HG03442 (cell line): Measurements from ENCODE around the gene KHDC3L.

Source experiments
- ATAC-seq: cut with Tn5 transposase; IDR thresholded peaks from one replicate; pipeline ENCODE4 v1.9.1; 2021; ENCODE audit warnings: mild to moderate bottlenecking, moderate library complexity; ENCODE audit not compliant: unreplicated experiment

The KHDC3L gene

GRCh38 chr6:73362358-73362757 is at the start of gene KHDC3L:
KHDC3L (plus strand) TSS chr6:73362658; CDS start chr6:73362730, 72 bp downstream.
- no peak for ATAC-seq

GRCh38 chr6:73314577-73315492 is 47.6 kb upstream of the KHDC3L start:
- no peak for ATAC-seq

DNA sequence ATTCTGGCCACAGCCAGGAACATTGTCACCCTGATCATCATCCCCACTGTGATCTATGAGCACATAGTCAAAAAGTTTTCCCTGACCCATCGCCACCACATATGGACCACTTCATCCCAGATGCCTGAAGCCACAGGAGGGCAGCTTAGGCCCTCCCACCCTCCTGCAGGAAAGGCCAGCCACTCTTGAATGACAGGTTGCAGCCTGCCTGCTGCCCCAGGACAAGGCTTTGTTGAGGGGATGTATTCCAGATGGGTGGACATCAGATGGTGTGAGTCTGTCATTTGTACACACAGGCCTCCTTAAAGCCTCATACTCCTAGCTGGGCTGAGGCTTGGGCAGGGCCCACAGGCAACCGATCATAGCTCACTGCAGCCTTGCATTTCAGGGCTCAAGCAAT is 39.1 kb upstream of the KHDC3L start:
- ATAC-seq, result no peak

DNA sequence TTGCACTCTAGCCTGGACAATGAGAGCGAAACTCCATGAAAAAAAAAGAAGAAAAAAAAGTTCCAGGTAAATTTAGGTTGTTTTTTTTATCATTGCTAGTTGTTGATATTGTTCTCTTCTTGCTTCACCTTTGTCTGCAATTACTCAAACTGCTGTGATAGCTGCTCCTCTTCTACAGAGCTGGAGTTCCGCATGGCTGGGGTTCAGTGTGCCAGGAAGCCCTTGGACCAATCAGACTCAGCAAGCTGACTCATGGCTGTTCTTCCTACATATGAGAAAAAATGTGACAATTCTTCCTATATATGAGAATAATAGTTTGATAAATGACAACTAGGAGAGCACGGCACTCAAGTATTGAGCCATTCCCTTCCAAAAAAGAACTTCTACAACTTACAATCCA is 36.8 kb upstream of the KHDC3L start:
- ATAC-seq, result no peak

GRCh38 chr6:73328790-73329189 is 33.7 kb upstream of the KHDC3L start:
- no peak for ATAC-seq

DNA sequence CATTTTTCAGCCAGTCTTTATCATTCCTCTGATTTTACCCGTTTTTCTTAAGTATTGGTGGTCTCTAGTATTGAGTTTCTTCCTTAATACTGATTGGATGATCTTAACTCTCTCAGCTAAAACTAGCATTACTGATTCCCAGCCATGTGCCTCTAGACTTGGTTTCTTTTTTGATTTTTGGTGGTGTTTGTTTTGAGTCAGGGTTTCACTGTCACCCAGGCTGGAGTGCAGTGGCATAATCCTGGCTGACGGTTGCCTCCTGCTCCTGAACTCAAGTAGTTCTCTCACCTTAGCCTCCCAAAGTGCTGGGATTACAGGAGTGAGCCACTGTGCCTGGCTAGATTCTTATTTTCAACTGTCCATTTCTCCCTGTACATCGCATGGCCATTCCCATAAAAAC is 33.3 kb upstream of the KHDC3L start:
- peak; percentile 73 for ATAC-seq

- no peak for ATAC-seq
Measured at GRCh38 chr6:73339340-73339739, 23.1 kb upstream of the KHDC3L start.

- no peak for ATAC-seq
Measured at GRCh38 chr6:73340048-73340447, 22.4 kb upstream of the KHDC3L start.

DNA sequence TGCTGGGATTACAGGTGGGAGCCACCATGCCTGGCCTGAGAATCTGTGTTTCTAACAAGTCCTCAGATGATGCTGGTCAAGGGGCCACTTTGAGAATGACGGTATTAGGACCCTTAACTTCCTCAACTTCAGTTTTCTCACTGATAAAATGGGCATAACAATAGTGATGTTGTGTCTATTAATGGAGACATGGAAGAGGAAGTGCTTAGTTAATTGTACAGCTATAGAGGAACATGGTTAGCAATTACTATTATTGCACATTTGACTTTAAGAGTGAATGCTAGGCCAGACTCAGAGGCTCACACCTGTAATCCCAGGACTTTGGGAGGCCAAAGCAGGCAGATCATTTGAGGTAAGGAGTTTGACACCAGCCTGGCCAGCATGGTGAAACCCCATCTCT is 21.1 kb upstream of the KHDC3L start:
- ATAC-seq, result no peak

DNA sequence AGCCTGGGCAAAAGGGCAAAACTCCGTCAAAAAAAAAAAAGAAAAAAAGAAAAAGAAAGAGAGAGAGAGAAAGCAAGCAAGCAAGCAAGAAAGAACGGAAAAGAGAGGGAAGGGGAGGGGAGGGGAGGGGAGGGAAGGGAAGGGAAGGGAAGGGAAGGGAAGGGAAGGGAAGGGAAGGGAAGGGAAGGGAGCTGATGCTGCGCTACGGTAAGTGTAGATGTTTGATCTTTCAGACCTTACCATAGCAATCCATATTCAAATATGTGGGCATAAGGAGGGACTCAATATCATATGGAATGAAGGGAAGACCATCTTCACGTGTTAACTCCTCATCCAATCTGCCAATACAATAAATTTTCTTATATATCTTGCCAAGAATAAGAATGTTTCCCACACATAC is 20.3 kb upstream of the KHDC3L start:
- no peak for ATAC-seq

DNA sequence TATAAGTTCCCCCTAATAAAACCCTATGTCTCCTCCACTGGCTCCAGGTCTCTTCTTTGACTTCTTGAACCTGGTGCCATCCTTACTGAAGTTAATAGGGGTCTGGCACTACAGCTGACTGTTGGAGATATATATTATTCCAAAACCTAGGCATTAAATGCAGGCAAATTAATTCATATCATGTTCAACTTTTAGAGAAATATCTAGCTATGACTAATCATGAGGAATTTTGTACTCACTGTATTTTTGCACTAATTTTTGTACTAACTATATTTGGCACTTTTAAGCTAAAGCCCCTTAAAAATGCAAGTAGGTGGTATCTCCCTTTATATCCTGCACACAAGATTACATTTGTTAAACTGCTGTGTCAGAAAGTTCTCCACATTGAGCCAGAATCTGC is 19.3 kb upstream of the KHDC3L start:
- ATAC-seq, result no peak

- ATAC-seq, result no peak
Measured at GRCh38 chr6:73348550-73349204, 13.8 kb upstream of the KHDC3L start.

DNA sequence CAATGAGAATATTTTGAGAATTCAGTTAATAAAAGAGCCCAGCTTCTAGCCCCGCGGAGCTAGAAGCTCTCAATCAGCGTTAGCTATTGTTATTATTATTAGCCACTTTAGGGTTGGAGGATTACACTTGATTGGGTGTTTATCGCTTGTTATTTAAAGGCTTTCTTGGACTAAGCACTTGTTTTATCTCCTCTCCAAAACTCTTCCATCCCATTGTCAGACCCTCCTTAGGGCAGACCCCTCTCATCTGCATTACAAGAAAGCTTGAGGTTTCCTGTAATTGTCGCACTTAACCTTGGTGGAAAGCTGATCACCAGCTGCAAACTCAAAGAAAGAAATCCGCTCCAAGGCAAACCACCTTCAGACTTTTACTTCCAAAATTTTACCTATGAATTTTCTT is 13.1 kb upstream of the KHDC3L start:
- ATAC-seq, result no peak

DNA sequence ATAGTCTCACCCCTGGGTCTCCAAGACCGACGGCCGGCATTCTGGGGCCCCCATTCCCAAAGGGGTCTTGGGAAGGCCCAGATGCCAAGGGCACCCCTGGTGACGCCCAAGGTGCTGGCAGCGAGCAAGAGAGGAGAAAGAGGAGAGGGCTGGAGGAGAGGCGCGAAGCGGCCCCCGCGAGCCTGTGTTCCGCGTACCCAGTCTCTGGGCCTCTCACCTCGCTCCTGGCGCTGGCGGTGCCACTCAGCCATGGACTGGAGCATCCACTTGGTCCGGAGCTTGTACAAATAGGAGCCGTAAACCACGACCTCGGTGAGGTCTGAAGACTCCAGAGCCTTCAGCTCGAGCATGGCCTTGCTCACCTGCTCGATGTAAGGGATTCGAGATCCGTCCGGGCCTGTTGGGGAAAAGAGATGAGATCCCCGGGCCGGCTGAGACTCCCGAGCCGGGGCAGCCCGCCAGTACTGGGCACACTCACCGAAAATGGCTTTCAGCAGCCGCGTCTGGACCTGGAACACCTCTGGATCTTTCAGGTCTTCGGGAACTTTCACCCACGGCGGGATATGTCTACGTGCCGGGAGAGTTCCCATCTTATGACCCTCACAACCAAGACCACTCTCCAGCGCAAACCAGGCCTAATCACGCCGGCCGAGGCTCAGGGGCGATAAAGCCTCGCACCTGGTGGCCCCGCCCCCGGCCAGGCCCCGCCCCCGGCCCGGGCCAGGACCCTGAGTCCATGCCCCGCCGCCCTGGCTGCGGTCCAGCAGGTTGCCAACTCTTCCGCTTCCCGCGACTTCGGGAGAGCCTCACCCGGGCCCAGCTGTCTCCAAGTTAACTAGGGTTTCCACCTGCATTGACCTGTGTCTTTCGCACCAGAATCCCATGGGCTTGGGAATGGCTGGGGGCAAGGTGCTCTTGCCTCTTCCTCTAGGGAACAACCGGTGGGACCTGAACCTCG is 8.5 kb upstream of the KHDC3L start, which contains the start of gene DPPA5:
Gene DPPA5 (minus strand): TSS at position 641 of the 958 bp plus-strand sequence. CDS start 51 bp downstream, at position 590.
- ATAC-seq, result no peak

DNA sequence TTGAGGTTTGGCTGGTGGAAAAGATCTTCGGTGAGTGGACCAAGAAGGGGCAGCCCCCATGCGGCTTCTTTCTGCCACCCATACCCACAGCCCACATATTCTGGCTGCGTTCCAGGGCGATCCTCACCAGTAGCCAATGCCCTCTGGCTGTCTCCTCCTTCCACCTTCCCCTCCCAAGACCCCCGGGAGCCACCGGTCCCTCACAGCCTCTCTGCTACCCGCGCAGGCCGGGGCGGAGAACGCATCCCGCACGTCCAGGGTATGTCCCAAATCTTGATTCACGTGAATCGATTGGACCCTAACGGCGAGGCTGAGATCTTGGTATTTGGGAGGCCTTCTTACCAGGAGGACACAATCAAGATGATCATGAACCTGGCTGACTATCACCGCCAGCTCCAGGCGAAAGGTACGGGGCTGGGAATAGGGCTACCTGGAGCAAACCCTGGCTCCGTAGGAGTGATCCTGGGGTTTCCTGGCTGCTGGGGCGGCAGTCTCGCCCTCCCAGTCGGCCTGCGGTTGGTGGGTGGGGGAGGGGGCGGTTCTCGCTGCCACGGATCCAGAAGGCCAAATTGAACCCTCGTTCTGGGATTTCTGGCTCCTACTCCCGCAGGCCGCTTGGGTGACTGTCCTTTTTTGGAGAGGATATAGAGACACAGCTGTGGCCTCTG is 545 bp downstream of the KHDC3L start:
- ATAC-seq, result no peak

DNA sequence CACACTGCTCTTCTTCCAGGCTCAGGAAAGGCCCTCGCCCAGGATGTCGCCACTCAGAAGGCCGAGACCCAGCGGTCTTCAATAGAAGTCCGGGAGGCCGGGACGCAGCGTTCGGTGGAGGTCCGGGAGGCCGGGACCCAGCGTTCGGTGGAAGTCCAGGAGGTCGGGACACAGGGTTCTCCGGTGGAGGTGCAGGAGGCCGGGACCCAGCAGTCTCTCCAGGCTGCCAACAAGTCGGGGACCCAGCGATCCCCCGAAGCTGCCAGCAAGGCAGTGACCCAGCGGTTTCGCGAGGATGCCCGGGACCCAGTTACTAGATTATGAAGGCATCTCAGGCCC is 1.0 kb downstream of the KHDC3L start:
- ATAC-seq, result no peak

- ATAC-seq, result no peak
Measured at GRCh38 chr6:73364121-73364520, 1.7 kb downstream of the KHDC3L start.

DNA sequence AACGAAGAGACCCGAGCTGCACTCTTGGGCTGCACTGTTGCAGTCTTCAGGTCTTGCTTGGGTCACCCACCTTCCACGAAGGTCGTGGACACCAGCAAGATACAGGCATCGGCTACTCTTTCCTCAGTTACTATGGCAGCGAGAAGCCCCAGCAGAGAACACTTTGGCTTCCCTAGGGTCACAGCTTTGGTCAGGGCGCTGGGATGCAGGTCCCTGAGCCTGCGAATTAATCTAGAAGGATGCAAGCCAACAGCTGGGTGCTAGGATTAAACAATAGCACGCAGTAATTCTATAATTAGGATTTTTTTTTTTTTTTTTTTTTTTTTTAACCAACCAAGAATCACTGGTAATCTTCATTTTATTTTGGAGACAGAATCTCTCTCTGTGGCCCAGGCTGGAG is 2.1 kb downstream of the KHDC3L start:
- ATAC-seq, result no peak

DNA sequence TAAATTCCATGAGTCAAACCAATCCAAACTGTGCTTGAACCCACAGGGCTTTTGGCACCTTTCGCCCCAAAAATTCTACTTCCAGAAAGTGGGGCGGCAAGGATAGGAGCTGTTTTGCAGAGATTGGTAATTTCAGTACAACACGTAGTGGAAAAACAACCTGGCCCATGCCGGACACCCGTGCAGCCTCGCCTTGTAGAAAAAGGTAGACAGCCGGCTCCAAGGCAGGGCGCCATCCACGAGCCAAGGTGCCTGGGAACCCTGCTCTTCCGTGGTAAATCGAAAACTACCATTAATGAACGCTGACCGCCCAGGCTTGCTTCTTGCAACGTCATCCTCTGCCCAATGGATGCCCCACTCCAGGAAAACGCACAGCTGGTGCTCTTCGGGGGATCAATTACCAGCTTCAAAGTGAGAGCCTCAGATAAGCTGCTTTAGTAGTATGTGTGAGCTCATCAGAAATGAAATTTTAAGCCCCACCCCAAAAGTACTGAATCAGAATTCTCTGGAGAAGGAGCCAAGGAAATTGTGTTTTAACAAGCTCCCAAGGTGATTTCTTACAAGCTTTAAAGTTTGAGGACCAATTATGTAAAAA is 5.4 kb downstream of the KHDC3L start:
- ATAC-seq, result no peak

DNA sequence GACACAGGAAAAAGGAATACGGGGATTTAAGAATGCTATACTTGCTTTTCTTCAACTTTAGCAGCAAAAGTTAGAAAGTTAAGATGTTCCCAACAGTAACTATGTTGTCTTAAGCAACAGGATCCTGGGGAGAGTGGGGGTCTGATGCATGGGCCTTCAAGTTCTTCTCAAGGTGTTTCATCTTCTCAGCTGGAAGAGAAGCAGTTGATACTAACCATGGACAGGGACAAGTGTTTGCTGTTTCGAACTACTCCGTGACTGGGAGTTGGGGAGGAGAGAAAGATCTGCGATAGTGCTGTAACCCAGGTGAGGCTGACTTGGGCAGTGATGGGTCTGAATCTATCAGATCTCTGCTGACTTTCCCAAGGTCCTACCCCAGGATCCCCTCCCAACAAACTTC is 6.2 kb downstream of the KHDC3L start:
- ATAC-seq, result no peak
